ENCODE measurements around the gene STK35.

Gene STK35

GRCh38 chr20:2114127-2114959 lies 12.7 kb downstream of the STK35 start:
- DNase-seq (ENCODE audit: low read depth in 2 of 2) = no peak
- TF ChIP-seq CTCF (IDR thresholded peaks at IDR 0.05; ENCODE audit: low read depth, low read length) = no peak

GRCh38 chr20:2114990-2115681 lies 13.5 kb downstream of the STK35 start:
- DNase-seq (ENCODE audit: low read depth in 2 of 2) = peak; percentile 33 to 81
- no peak overlapping the region for H3K4me3 ChIP-seq (replicated peaks in 1 of 2; ENCODE audit: low read depth in 2 of 2, low read length in 2 of 2)
- TF ChIP-seq CTCF (IDR thresholded peaks at IDR 0.05; ENCODE audit: low read depth, low read length) = no peak

More at GRCh38 chr20:2114127-2114959, 12.7 kb downstream of the STK35 start:
- no peak overlapping the region for H3K4me3 ChIP-seq (replicated peaks in 1 of 2; ENCODE audit: low read depth in 2 of 2, low read length in 2 of 2)

GRCh38 chr20:2116170-2116940 lies 14.7 kb downstream of the STK35 start:
- DNase-seq (ENCODE audit: low read depth in 2 of 2) = no peak
- no peak overlapping the region for H3K4me3 ChIP-seq (replicated peaks in 1 of 2; ENCODE audit: low read depth in 2 of 2, low read length in 2 of 2)
- no peak for TF ChIP-seq CTCF (IDR thresholded peaks at IDR 0.05; ENCODE audit: low read depth, low read length)

- H3K4me3 ChIP-seq (replicated peaks in 1 of 2; ENCODE audit: low read depth in 2 of 2, low read length in 2 of 2) = no peak overlapping the region
- TF ChIP-seq CTCF (IDR thresholded peaks at IDR 0.05; ENCODE audit: low read depth, low read length) = no peak
- DNase-seq (ENCODE audit: low read depth in 2 of 2) = peak in 1 of 2 donors; percentile 43
Observed at GRCh38 chr20:2118783-2119182, 17.2 kb downstream of the STK35 start.

- no peak for TF ChIP-seq CTCF (IDR thresholded peaks at IDR 0.05; ENCODE audit: low read depth, low read length)
- H3K4me3 ChIP-seq (replicated peaks in 1 of 2; ENCODE audit: low read depth in 2 of 2, low read length in 2 of 2) = no peak overlapping the region
- peak; percentile 20 to 69 for DNase-seq (ENCODE audit: low read depth in 2 of 2)
Observed at GRCh38 chr20:2122936-2123335, 21.3 kb downstream of the STK35 start.

GRCh38 chr20:2123720-2124119 lies 22.1 kb downstream of the STK35 start:
- TF ChIP-seq CTCF (IDR thresholded peaks at IDR 0.05; ENCODE audit: low read depth, low read length) = no peak
- no peak for DNase-seq (ENCODE audit: low read depth in 2 of 2)
- H3K4me3 ChIP-seq (replicated peaks in 1 of 2; ENCODE audit: low read depth in 2 of 2, low read length in 2 of 2) = no peak overlapping the region
